NCI-H748 (cell line): ENCODE measurements around the gene KIFAP3.
"Not testable (repeated sequence)": the region's sequence is repeated elsewhere in the genome, so short reads cannot be mapped to it uniquely, and the experiment has no call there.

Experiments
- DNase-seq: peaks from one replicate; lab custom pipeline; 2025; ENCODE audit not compliant: unreplicated experiment; lab: John Stamatoyannopoulos, UW

KIFAP3 gene

GRCh38 chr1:170074250-170075157 lies at the start of gene KIFAP3:
Gene KIFAP3, minus strand, starts transcription at chr1:170074695. Its CDS starts 228 bp downstream, at chr1:170074467.
- peak; percentile 95 for DNase-seq

- no peak for DNase-seq
Measured at GRCh38 chr1:170122366-170122765, 47.9 kb upstream of the KIFAP3 start.

- DNase-seq = no peak
Measured at GRCh38 chr1:170114906-170115305, 40.4 kb upstream of the KIFAP3 start.

GRCh38 chr1:170113140-170113539 lies 38.6 kb upstream of the KIFAP3 start:
- not testable (repeated sequence) for DNase-seq

- no peak for DNase-seq
Measured at GRCh38 chr1:170097449-170097948, 23.0 kb upstream of the KIFAP3 start.

GRCh38 chr1:170096806-170097340 lies 22.4 kb upstream of the KIFAP3 start:
- no peak for DNase-seq

- DNase-seq = no peak
Measured at GRCh38 chr1:170095976-170096748, 21.7 kb upstream of the KIFAP3 start.

- DNase-seq = peak; percentile 35
Measured at GRCh38 chr1:170094697-170095616, 20.5 kb upstream of the KIFAP3 start.

- DNase-seq = no peak
Measured at GRCh38 chr1:170086399-170087032, 12.0 kb upstream of the KIFAP3 start.

- no peak for DNase-seq
Measured at GRCh38 chr1:170085091-170085490, 10.6 kb upstream of the KIFAP3 start.

GRCh38 chr1:170078610-170079189 lies 4.2 kb upstream of the KIFAP3 start:
- no peak for DNase-seq

GRCh38 chr1:170077926-170078325 lies 3.4 kb upstream of the KIFAP3 start:
- no peak for DNase-seq

- not testable (repeated sequence) for DNase-seq
Measured at GRCh38 chr1:170076952-170077351, 2.5 kb upstream of the KIFAP3 start.

GRCh38 chr1:170076199-170076598 lies 1.7 kb upstream of the KIFAP3 start:
- no peak for DNase-seq

GRCh38 chr1:170075186-170075585 lies 691 bp upstream of the KIFAP3 start:
- no peak for DNase-seq

- peak; percentile 34 for DNase-seq
Measured at GRCh38 chr1:170073893-170074249, 624 bp downstream of the KIFAP3 start.

GRCh38 chr1:170071378-170071777 lies 3.1 kb downstream of the KIFAP3 start:
- no peak for DNase-seq

- no peak for DNase-seq
Measured at GRCh38 chr1:170068923-170069322, 5.6 kb downstream of the KIFAP3 start.

GRCh38 chr1:170067253-170067819 lies 7.2 kb downstream of the KIFAP3 start:
- DNase-seq = no peak
